ENCODE data around the gene ABHD15.
A peak's percentile ranks its signal among the peaks of the same experiment; 100 is the strongest.
"Not testable (repeated sequence)": the region's sequence is repeated elsewhere in the genome, so short reads cannot be mapped to it uniquely, and the experiment has no call there.

ABHD15 gene

DNA sequence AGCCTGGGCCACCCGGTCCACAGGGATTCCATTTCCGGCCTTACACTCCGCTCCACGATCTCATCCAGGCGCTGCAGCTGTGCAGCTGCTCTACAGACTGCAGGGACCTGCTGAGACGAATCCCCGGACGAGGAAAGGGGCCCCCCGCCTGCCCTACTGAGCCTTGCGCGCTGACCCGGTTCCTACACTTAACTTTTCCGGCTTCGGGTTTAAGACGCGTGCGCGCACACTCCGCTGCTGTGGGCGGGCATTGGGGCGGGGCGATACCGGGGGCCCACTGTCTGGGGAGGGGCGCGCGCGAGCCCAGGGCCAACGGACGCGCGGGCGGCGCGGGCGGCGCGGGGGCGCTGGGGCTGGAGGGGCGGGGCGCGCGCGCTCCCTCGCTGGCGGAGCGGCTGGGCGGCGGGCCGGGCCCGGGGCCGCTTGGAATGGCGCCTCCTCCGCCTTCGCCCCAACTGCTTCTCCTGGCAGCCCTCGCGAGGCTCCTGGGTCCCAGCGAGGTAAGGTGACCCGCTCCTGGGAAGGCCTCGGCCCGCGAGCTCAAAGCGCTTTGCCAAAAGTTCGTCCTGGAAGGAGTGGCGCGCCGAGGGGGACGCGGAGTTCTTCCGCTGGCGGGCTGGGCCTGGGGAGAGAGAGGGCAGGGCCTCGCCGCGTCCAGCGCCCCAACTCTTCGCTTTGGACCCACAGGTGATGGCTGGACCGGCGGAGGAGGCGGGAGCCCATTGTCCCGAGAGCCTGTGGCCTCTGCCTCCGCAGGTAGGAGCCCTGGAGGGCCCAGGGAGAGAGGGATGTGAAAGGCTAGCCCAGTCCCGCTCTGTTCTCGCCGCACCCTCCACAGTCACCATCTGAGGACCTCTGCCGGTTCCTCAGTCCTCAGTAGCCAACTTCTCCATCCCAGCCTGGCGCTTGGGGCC is 1.8 kb upstream of the ABHD15 start, which contains the start of gene TP53I13:
TSS of gene TP53I13 (plus strand) at position 371 of the 914 bp plus-strand sequence. CDS start at position 429, 58 bp downstream.
- peak; percentile 93 for DNase-seq

DNA sequence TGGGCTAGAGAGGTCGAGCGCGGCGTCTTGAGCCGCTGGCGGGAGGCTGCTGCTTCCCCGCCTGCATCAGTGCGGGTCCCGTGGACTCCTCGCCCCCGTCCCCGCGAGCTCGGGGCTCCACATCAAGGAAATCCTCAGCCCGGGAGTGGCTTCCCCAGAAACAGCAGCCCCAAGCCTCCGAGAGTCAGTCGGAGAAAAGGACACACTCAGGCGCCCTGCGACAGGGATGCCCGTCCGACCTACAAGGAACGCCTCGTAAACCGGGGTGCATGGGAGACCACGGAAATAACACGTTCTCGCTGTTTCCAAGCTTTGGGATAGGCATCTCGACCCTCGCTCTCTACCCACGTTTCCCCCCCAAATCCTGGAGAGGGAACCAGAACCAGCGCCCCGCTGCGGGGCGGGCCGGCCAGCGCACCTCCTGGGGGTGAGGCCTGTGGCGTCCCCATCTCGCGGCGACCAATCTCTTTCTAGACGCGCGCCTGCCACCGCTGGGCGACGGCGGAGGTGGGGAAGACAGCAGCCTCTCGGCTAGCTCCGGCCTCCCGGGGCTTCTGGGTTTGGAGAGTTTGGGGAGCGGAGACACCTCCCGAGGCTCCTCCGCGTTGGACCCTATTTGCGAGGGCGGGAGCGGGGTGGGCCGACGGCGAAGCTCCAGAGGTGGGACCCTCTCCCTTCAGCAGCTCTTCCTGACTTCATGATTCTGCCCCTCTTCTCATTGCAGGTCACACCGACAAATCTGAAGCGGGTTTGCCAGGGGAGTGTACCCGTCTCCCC is 905 bp upstream of the ABHD15 start:
- peak; percentile 72 for DNase-seq

DNA sequence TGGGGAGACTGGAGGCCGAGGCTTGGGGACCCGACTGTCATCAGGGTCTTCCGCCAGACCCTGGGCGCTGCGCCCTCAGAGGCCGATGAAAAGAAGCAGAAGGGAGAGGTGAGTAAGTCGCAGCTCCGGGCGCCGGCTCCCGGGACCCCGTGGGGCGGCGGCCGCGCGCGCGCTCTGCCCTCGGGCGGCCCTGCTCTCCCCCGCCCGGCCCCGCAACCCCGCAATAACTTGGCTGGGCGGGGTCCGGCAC is 392 bp upstream of the ABHD15 start:
- DNase-seq, result no peak

DNA sequence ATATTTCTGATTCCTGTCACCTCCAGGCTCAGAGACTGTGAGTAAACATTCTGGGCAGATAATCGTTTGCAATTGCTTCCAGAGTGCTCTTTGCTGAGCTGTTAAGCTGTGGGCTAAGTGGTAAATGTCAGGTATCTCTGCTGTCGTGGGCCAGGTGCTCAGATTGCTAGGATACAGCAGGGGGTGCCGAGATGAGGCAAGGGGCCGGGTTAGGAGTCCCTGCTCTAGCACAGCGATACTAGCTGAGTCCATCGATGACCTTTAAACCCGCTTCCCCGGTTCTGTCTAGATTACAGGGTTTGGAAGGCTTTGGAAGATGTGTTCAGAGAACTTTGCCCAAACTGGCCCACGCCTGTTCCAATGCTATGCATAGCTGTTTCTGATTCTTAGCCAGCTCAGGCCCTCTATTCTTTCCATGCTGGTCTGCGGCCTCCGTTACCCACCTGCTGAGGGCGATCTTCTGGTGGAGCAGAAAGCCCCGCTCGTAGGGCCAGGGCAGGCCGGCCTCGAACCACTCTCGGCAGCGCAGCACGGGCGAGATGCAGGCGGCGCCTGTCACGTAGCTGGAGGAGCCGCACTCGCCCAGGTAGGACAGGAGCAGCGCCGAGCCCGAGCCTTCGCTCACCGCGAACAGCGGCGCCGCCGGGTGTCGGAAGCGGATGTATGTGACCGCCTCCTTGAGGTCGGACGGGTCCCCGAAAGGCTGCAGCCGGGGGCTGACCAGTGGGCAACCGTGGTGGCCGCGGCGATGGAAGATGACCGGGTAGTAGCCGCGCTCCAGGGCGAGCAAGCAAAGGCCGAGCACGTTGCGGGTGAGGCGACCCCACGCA is 979 bp downstream of the ABHD15 start:
- DNase-seq, result peak; percentile 54

DNA sequence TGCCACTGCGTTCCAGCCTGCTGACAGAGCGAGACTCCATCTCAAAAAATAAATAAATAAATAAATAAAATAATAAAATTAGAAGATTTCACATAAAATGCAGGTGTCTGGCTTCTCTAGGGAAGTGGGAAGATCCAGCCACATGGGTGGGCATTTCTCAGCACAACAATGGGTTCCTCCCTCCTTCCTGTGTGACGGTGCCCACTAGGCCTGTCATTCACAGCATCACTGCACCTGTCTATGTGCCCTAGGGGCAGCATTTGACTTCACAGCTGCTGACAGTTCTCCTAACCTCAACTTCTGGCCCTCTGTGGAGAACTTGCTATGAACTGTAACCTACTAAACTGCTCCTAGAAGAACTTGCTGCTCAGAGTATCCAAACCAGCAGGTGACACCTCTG is 3.0 kb downstream of the ABHD15 start:
- DNase-seq, result no peak

DNA sequence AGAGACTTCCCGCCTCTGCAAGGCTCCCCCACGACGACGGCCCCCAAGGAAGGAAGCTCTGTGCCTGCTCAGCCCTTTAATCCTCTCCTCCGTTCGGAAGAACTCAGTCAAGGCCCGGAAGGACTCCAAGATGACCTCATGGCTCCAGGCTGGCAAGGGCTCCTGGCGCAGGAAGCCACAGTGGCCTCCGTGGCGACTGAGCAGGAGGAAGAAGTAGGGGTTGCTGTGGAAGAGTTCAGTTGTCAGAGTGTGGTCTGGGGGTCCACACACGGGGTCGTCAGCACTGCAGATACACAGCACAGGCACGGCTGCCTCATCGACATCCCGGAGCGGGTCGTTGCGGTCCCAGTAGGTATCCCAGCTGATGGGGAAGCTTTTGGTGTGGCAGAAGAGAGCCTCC is 4.2 kb downstream of the ABHD15 start:
- no peak for DNase-seq

DNA sequence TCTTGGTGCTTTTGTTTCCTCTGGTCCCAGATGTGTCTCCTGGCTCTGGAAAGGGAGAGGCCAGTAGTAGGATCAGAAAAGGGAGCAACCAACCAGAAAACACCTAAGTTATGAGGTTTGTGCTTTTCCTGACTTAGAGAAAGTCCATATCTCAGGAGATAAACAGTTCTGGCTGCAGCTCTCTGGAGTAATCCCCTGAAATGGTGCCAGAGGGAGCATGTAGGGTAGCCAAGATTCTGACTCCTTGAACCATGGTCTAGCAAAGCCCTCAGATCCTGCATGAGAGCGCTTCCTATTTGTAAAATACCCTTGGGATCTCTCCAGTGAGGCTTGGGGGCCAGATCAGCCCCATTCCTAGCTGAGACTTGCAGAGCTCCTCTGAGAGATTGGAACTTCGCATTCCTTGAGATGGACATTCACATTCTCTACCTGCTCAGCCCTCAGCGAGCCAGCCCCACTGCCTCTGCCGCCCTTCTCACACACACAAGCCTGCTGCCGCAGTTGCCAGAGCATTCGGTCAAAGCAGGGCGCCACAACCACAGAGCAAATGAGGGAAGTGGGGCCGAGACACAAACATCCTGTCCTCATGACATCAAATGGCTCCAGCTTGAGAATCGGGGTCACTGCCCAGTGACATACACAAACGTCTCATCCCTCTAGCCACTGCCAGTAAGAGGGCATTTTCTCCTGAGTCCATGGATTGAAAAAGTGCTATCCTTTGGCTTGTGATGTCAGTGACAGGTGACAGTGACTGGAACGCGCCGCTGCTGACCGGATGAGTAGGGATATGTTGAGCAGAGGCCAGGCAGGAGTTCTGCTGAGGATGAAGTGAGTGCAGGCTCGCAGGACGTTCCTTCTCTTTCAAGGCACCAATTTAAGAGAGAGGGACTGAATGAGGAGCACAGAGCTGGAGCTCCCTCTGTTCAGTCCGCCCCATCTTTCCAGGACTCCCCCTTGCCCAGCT is 5.0 kb downstream of the ABHD15 start:
- DNase-seq, result no peak

DNA sequence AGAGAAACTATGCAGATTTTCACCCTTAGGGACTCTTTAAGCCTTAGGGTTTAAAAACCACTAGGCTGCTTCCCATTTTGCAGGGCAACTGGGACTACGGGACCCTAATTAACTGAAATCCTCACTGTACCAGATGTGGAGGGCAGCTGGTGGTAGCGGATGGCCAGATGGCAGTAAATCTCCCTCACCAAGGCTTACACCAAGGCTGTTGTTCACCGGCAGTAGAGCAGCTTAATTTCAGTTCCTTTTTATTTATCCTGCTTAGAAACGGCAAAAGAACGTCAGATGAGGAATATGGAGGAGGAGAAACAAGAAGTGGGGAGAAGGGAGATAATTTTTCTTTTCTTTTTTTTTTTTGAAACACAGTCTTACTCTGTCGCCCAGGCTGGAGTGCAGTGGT is 6.5 kb downstream of the ABHD15 start:
- DNase-seq, result peak; percentile 49

DNA sequence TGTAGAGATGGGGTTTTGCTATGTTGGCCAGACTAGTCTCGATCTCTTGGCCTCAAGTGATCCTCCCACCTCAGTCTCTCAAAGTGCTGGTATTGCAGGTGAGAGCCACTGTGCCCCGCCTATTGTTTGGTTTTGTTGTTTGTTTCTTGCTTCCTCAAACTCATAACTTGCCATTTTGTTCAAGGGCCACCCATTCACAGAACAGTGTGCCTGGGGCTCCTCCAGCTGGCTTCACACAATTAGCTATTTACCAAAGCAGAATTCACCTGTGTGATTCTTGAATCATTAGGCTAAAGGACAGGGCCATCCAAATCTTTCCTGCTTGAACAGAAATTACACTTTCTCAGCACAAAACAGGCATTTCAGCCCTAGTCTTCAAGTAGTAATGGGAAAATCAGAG is 7.2 kb downstream of the ABHD15 start:
- no peak for DNase-seq

DNA sequence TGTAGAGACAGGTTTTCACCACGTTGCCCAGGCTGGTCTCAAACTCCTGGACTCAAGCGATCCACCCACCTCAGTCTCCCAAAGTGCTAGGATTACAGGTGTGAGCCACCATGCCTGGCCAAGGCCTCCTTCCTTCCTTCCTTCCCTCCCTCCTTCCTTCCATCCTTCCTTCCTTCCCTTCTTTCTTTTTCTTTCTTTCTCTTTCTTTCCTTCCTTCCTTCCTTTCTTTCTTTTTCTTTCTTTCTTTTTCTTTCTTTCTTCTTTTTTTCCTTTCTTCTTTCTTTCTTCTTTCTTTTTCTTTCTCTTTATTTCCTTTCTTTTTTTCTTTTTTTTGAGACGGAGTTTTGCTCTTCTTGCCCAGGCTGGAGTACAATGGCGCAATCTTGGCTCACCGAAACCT is 8.7 kb downstream of the ABHD15 start:
- DNase-seq, result not testable (repeated sequence)

DNA sequence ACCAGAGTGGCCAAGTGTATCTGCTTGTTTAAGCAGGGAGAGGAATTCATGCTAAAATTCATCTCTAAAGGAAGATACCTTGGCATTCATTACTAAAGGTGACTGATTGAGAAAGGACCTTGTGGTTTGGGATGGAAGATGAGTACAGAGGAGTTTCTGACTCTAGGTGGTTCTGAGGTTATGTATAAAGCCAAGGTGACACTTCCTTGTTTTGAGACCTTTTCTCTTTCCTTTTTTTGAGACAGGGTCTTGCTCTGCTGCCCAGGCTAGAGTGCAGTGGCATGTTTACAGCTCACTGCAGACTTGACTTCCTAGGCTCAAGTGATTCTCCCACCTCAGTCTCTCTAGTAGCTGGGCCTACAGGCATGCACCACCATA is 9.1 kb downstream of the ABHD15 start:
- no peak for DNase-seq

DNA sequence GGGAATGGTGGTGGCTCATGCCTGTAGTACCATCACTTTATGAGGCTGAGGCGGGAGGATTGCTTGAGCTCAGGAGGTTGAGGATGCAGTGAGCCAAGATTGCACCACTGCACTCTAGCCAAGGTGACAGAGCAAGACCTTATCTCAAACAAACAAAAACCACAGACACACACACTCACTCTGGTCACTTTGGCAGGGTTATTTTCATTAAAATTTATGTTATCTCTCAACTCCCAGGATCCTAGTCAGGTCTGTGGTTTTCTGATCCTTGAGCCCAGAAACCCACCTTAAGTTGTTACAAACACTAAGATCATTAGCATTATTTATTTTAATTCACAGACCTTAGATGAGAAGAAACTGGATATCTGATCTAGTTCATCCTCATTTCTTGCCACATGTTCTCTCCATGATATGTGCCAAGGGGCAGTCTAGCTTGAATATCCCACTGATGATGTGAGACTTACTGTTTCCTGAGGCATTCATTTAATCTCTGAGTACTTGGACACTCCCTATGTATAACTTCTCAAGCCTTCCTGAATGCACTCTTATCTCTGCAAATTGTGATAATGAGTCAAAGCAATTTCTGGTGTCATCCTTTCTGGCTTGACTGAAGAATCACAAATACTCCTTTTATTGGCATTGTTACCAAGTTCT is 9.6 kb downstream of the ABHD15 start:
- no peak for DNase-seq

DNA sequence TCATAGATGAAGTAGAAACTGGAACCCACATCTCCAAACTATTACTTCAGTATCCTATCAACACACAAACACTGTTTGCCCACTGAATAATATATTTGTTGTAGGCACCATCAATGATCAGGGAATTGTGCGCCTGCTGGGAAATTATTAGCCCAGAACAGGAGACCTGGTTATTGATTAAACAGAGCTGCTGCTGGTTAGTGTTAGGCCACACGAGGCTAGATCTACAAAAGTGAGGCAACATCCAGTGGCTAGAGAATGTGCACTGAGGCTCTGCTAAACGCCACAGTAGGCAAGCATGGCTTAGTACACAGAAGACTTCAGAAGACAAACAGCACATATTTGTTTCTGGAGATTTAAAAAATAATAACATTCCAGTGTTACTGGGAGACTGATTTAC is 11.0 kb downstream of the ABHD15 start:
- no peak for DNase-seq

DNA sequence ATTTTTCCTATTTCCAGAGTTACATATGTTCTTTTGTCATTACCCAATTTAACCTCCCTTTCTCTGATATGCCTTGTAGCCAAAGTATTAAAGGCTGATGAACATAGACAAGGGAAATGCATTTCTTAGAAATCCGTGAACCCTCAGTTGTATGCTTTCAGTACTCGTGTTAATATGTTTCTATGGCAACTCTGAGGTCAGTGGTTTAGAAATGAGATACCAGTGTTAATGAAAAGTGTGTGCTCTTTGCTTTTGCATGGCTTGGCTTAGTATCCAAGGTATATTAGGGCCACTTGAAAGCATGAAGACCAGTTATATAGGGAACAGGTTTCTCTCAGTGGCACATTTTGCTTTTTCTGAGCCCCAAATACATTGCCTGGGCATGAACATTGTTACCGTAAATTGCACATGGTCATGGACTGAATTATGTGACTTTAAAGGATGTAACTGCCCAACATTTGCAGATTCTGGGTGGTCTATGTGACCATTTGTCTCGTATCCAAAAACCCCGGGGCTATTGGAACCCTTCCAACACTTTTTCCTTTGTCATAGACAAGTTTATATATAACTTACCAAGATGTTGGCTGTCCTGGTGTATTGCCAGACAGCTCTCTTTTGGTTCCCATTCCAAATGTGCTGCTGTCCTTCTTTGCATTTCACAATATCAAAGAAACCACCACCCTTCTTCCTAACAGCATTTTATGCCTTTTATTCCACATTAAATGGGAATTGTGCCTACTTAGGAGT is 17.5 kb downstream of the ABHD15 start:
- DNase-seq, result peak; percentile 43

DNA sequence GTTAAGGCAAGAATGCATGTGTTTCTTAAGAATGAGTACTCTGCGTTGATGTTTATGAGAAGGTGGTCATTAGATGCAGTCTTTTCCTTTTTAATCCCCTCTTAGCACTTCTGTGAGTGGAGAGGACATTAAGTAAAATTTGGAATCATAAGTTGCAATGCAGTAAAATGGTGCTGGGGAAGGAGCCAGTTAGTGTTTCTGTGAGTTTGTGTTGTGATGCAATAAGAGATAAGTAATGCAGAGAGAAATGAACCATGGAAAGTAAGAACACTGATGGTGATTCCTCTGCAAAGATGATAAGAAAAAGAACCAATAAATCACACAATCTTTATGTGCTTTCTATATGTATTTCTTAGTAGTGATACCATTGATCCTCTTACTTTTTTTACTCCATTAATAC is 20.0 kb downstream of the ABHD15 start:
- no peak for DNase-seq

DNA sequence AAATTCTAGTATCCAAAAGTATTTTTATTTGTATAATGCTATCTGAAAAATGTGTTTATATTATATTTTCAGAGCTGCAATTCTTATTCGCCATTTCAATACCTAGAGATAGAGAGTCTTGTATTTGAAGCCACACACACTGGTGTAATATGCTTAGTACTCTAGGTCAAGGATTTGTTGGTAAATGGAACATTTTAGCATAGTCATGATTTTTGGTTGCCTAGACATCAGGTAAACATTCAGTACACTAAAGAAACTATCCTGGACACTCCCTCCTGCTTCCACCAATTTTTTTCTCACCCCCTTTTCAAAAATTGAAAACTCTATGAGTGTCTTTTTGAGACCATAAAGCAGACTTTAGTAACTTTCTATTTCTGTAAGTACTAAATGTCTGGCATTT is 20.8 kb downstream of the ABHD15 start:
- DNase-seq, result no peak

DNA sequence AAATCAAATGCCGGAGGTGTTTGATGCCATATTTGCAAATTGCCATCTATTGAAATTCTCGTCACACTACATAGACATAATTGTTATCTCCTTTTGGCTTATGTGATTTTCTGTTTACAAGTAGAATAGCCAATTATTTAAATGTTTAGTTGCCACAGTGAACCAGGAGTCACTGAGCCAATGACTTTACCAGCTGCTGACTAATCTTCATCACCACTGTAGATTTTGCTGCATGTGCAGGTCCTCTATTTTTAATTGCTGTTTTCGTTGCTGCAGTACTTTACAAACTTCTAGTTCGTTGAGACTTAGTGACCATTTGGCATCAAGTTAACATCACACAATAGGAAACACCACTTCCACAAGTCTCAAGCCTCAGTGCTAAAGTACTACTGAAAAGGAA is 22.8 kb downstream of the ABHD15 start:
- no peak for DNase-seq

DNA sequence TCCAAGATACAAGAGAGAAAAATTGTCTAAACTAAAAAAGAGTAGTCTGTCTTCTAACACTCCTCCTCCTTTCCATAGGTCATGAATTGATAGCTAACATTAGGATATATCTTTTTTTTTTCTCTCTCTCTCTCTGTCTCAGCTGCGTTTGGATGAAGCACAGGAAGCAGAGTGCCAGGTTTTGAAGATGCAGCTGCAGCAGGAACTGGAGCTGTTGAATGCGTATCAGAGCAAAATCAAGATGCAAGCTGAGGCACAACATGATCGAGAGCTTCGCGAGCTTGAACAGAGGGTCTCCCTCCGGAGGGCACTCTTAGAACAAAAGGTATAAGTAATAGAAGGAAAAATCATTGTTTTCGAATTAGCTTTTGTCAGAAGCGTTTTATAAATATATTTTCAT is 32.9 kb downstream of the ABHD15 start:
- DNase-seq, result no peak

DNA sequence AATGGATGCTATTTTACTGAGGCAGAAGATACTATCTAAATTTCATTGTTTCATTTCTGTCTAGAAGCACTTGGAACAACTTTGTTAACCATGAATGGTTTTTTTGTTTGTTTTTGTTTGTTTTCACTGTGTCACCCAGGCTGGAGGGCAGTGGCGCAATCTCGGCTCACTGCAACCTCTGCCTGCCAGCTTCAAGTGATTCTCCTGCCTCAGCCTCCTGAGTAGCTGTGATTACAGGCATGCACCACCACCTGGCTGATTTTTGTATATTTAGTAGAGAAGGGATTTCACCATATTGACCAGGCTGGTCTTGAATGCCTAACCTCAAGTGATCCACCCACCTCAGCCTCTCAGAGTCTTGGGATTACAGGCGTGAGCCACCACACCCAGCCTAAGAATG is 40.5 kb downstream of the ABHD15 start:
- no peak for DNase-seq

DNA sequence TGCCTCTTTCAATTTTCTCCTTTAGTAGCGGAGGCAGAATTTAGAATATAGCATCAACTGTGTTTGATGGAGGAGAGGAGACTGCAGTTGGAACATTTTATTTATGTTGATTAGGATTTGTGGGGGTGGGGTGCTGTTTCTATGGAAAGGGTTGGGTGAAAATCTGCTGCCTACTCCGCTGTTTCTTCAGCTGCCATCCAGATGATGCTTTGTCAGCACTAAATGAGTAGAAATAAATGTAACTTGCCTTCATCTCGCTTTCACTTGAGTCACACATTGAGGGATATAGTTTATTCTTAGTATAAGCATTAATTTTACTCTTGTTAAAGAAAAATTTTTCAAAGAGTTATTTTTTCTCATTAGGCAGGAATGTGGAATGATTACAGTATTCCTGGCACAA is 42.1 kb downstream of the ABHD15 start:
- DNase-seq, result no peak

DNA sequence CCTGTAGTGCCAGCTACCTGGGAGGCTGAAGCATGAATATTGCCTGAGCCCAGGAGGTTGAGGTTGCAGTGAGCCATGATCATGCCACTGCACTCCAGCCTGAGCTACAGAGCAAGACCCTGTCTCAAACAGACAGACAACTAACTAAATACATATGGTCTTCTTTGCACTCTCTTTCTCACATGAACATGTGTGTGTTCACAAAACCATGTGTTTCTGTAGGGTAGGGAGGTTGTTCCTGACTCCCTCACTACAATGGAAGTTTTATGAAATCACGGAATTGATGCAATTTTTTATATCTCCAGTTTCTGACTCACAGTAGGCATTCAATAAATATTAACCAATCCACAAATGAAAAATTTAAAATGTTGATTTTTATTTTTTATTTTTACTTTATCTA is 48.5 kb downstream of the ABHD15 start:
- DNase-seq, result no peak

Data from eye (tissue), 1 donor.